Hepatocyte (in vitro differentiated cells): ENCODE data around the gene ODC1. TPM values are rescaled to one million over a fixed set of nuclear protein-coding genes. Genes with fewer than 3 reads are reported as not detected.
A peak's percentile ranks its signal among the peaks of the same experiment; 100 is the strongest.

Source experiments
- DNase-seq: peaks from one replicate; pipeline ENCODE4 v3.0.0-alpha.2; 2016; ENCODE audit warnings: low spot score
- H2AFZ ChIP-seq: fragments of 200-600 bp; sonication (generic); 2 replicates; pipeline ENCODE4 v1.6.0; 2016; ENCODE audit warnings: antibody characterized with exemption, mild to moderate bottlenecking
- H3K27ac ChIP-seq: fragments of 200-600 bp; sonication (generic); 2 replicates; pipeline ENCODE4 v1.5.1; 2016; ENCODE audit warnings: mild to moderate bottlenecking
- H3K27me3 ChIP-seq: fragments of 200-600 bp; sonication (generic); 2 replicates; pipeline ENCODE4 v1.6.1; 2016
- H3K36me3 ChIP-seq: fragments of 200-600 bp; sonication (generic); replicated peaks from 2 replicates; pipeline ENCODE4 v1.5.1; 2016; ENCODE audit warnings: low read depth; ENCODE audit not compliant: insufficient read depth
- H3K4me1 ChIP-seq: fragments of 200-600 bp; sonication (generic); 2 replicates; pipeline ENCODE4 v1.5.1; 2016; ENCODE audit warnings: mild to moderate bottlenecking, moderate library complexity; ENCODE audit not compliant: insufficient read depth
- H3K4me2 ChIP-seq: fragments of 200-600 bp; sonication (generic); 2 replicates; pipeline ENCODE4 v1.6.0; 2016
- H3K4me3 ChIP-seq: fragments of 200-600 bp; sonication (generic); 2 replicates; pipeline ENCODE4 v1.5.1; 2016; ENCODE audit warnings: mild to moderate bottlenecking
- H3K79me2 ChIP-seq: fragments of 200-600 bp; sonication (generic); 2 replicates; pipeline ENCODE4 v1.6.0; 2017; ENCODE audit warnings: mild to moderate bottlenecking
- H3K9me2 ChIP-seq: fragments of 200-600 bp; sonication (generic); replicated peaks from 2 replicates; pipeline ENCODE4 v1.6.0; 2017; ENCODE audit warnings: mild to moderate bottlenecking; ENCODE audit not compliant: insufficient read depth
- H3K9me3 ChIP-seq: fragments of 200-600 bp; sonication (generic); 2 replicates; pipeline ENCODE4 v1.5.1; 2016; ENCODE audit warnings: low read depth, mild to moderate bottlenecking
- H4K20me1 ChIP-seq: fragments of 200-600 bp; sonication (generic); 2 replicates; pipeline ENCODE4 v1.6.0; 2016; ENCODE audit warnings: mild to moderate bottlenecking; ENCODE audit not compliant: insufficient read depth, poor library complexity, severe bottlenecking
- CTCF ChIP-seq: fragments of 200-600 bp; sonication (generic); IDR thresholded peaks from 2 replicates; pipeline ENCODE4 v1.5.1; 2016; ENCODE audit warnings: antibody characterized with exemption, mild to moderate bottlenecking; ENCODE audit not compliant: poor library complexity
- EZH2 ChIP-seq: fragments of 200-600 bp; sonication (generic); IDR thresholded peaks from 2 replicates; pipeline ENCODE4 v1.6.1; 2016; ENCODE audit warnings: antibody characterized with exemption, mild to moderate bottlenecking, borderline replicate concordance
- EZH2phosphoT487 ChIP-seq: fragments of 200-600 bp; sonication (generic); IDR thresholded peaks from one replicate; pipeline ENCODE4 v1.6.1; 2018; ENCODE audit warnings: antibody characterized with exemption, mild to moderate bottlenecking, low read depth, moderate library complexity; ENCODE audit not compliant: unreplicated experiment, severe bottlenecking
- WGBS: methylation state at CpG from one replicate; pipeline ENCODE4 v1.1.6; 2016; ENCODE audit warnings: low lambda C conversion rate; ENCODE audit errors: missing lambda C conversion rate; 5-methylcytosine and 5-hydroxymethylcytosine counted together
- polyA plus RNA-seq: library from polyadenylated mRNA; unstranded; fragments of >200 nt; fragmentation: Nextera tagmentation; extraction: Ambion mirVana; gene quantifications from 2 replicates; pipeline ENCODE4 v1.2.1, GENCODE V29; 2016
- total RNA-seq: library from RNA; depleted of rRNA; stranded (reverse); fragments of >200 nt; gene quantifications from 2 replicates; pipeline ENCODE4 v1.2.3, GENCODE V29; 2014

Gene ODC1
- total and polyA plus RNA-seq, 2 experiments from 2014 or later, result 92.8 to 165 TPM

GRCh38 chr2:10449838-10450691, 1.9 kb upstream of the ODC1 start:
- Histone ChIP-seq H2AFZ (no peak overlapping the region), H3K4me1 (peaks cover 11% of the 10 kb centered on the region), H4K20me1 (peaks cover 26% of the 10 kb centered on the region), H3K27ac (peak overlapping the region; percentile 100), H3K79me2 (peaks cover 27% of the 10 kb centered on the region), H3K36me3 (no peaks in the 10 kb centered on the region), H3K9me2 (no peaks in the 10 kb centered on the region), H3K27me3 (no peaks in the 10 kb centered on the region), H3K4me3 (no peak overlapping the region), H3K4me2 (peak overlapping the region; percentile 99), H3K9me3 (no peaks in the 10 kb centered on the region)
- peak; percentile 73 for DNase-seq
- 85% methylated on average over 22 of the region's 22 CpGs for WGBS
- TF ChIP-seq CTCF (no peak), EZH2phosphoT487 (no peak), EZH2 (no peak)

GRCh38 chr2:10449486-10449831, 1.3 kb upstream of the ODC1 start:
- no peak overlapping the region for H3K4me3 ChIP-seq
- TF ChIP-seq EZH2phosphoT487, result no peak
- no peak for TF ChIP-seq EZH2
- TF ChIP-seq CTCF, result no peak
- H3K9me2 ChIP-seq, result no peaks in the 10 kb centered on the region
- peaks cover 11% of the 10 kb centered on the region for H3K4me1 ChIP-seq
- 76% methylated on average over 5 of the region's 5 CpGs for WGBS
- H3K27me3 ChIP-seq, result no peaks in the 10 kb centered on the region
- H3K27ac ChIP-seq, result peak overlapping the region; percentile 100
- H3K36me3 ChIP-seq, result no peaks in the 10 kb centered on the region
- H3K9me3 ChIP-seq, result no peaks in the 10 kb centered on the region
- no peak for DNase-seq
- peaks cover 32% of the 10 kb centered on the region for H4K20me1 ChIP-seq
- H2AFZ ChIP-seq, result no peak overlapping the region
- H3K79me2 ChIP-seq, result peaks cover 33% of the 10 kb centered on the region
- peak overlapping the region; percentile 99 for H3K4me2 ChIP-seq

GRCh38 chr2:10448576-10449485, 704 bp upstream of the ODC1 start:
- WGBS, result 8% methylated on average over 50 of the region's 73 CpGs
- H2AFZ ChIP-seq, result peak overlapping the region; percentile 90

More at GRCh38 chr2:10448576-10449485, 704 bp upstream of the ODC1 start:
- H3K36me3 ChIP-seq, result no peaks in the 10 kb centered on the region
- no peak for TF ChIP-seq EZH2
- TF ChIP-seq CTCF, result peak; percentile 27
- no peak for DNase-seq
- no peaks in the 10 kb centered on the region for H3K9me2 ChIP-seq
- H3K4me2 ChIP-seq, result peak overlapping the region; percentile 99
- H4K20me1 ChIP-seq, result peaks cover 37% of the 10 kb centered on the region
- peaks cover 11% of the 10 kb centered on the region for H3K4me1 ChIP-seq
- H3K27ac ChIP-seq, result peak overlapping the region; percentile 100
- H3K9me3 ChIP-seq, result no peaks in the 10 kb centered on the region
- no peaks in the 10 kb centered on the region for H3K27me3 ChIP-seq
- peak overlapping the region; percentile 70 for H3K4me3 ChIP-seq
- H3K79me2 ChIP-seq, result peaks cover 35% of the 10 kb centered on the region
